Endothelial cell of umbilical vein (primary cell): ENCODE data around the gene HNRNPLL.

Source experiments
- CTCF ChIP-seq, 2 donors: IDR thresholded peaks; 1 replicate in 1 of 2; 2 replicates in 1 of 2; pipeline ENCODE4 v1.5.1; 2011; ENCODE audit warnings: low read length in 2 of 2, mild to moderate bottlenecking in 2 of 2, moderate library complexity in 2 of 2, control low read depth in 1 of 2, inconsistent platforms in 1 of 2, low read depth in 1 of 2; ENCODE audit not compliant: insufficient read depth in 1 of 2; ENCODE audit errors: extremely low read depth in 1 of 2
- EZH2 ChIP-seq: IDR thresholded peaks from 2 replicates; pipeline ENCODE4 v1.6.1; 2012; ENCODE audit warnings: borderline replicate concordance, low read depth, mild to moderate bottlenecking, moderate library complexity, low read length, inconsistent platforms; ENCODE audit not compliant: severe bottlenecking
- FOS ChIP-seq: IDR thresholded peaks from 2 replicates; pipeline ENCODE4 v1.6.1; 2011; ENCODE audit warnings: mild to moderate bottlenecking, low read length, moderate library complexity, borderline replicate concordance; ENCODE audit not compliant: insufficient read depth
- GATA2 ChIP-seq: IDR thresholded peaks from 2 replicates; pipeline ENCODE4 v1.7.0; 2011; ENCODE audit warnings: low read depth, mild to moderate bottlenecking, moderate library complexity, mixed read lengths, low read length; ENCODE audit not compliant: insufficient read length, insufficient read depth
- JUN ChIP-seq: IDR thresholded peaks from 2 replicates; pipeline ENCODE4 v1.6.1; 2011; ENCODE audit warnings: borderline replicate concordance, low read depth; ENCODE audit not compliant: insufficient read length, insufficient read depth
- MAX ChIP-seq: IDR thresholded peaks from 2 replicates; pipeline ENCODE4 v1.6.1; 2011; ENCODE audit not compliant: insufficient read depth, insufficient read length
- MYC ChIP-seq: IDR thresholded peaks from one replicate; pipeline ENCODE4 v1.6.1; 2011; ENCODE audit warnings: mild to moderate bottlenecking, low read depth, low read length
- POLR2A ChIP-seq: IDR thresholded peaks from 2 replicates; pipeline ENCODE4 v1.6.1; 2012; ENCODE audit warnings: low read depth, mild to moderate bottlenecking, control low read depth, low read length
- POLR2AphosphoS5 ChIP-seq: IDR thresholded peaks from 2 replicates; pipeline ENCODE4 v1.6.1; 2012; ENCODE audit warnings: low read depth, mild to moderate bottlenecking, control low read depth, low read length, moderate library complexity; ENCODE audit not compliant: insufficient read depth

- TF ChIP-seq MAX (no peak), POLR2A (no peak), CTCF (IDR thresholded peaks at IDR 0.05; ENCODE audit: extremely low read depth in 1 of 2, insufficient read depth in 1 of 2, low read depth in 1 of 2, low read length in 2 of 2) (no peak), POLR2AphosphoS5 (no peak), JUN (no peak), EZH2 (no peak), FOS (no peak), MYC (no peak), GATA2 (no peak)
These were observed 90.5 kb downstream of the HNRNPLL start for GRCh38 chr2:38512211-38512610.
